Keratinocyte (primary cell): ENCODE measurements around the gene TACC3. TPM values are rescaled to one million over a fixed set of nuclear protein-coding genes. Genes with fewer than 3 reads are reported as not detected.

Source experiments
- DNase-seq: peaks from one replicate; pipeline ENCODE4 v3.0.0-alpha.2; 2011; ENCODE audit warnings: low read depth, missing footprints, low spot score
- FAIRE-seq: peaks from 2 replicates; lab custom pipeline; 2011; peaks lifted over from hg19 to GRCh38; lab: Jason Lieb, UNC
- H2AFZ ChIP-seq: 2 replicates; pipeline ENCODE4 v1.6.0; 2012; ENCODE audit warnings: low read length, control low read depth, inconsistent platforms; ENCODE audit not compliant: control insufficient read depth
- H3K27ac ChIP-seq: 2 replicates; pipeline ENCODE4 v1.5.1; 2011; ENCODE audit warnings: low read length; ENCODE audit not compliant: control insufficient read depth, insufficient read depth
- H3K27me3 ChIP-seq: 3 replicates; pipeline ENCODE4 v1.6.0; 2011; ENCODE audit warnings: low read length; ENCODE audit not compliant: control insufficient read depth, insufficient read depth; ENCODE audit errors: extremely low read depth
- H3K36me3 ChIP-seq, 2 experiments: 2 replicates in 1 of 2; 3 replicates in 1 of 2; pipeline ENCODE4 v1.5.1; 2011; ENCODE audit warnings: low read length in 2 of 2, mild to moderate bottlenecking in 1 of 2; ENCODE audit not compliant: control insufficient read depth in 2 of 2, insufficient read depth in 2 of 2; ENCODE audit errors: extremely low read depth in 1 of 2
- H3K4me1 ChIP-seq: 3 replicates; pipeline ENCODE4 v1.5.1; 2011; ENCODE audit warnings: low read length; ENCODE audit not compliant: control insufficient read depth, insufficient read depth; ENCODE audit errors: extremely low read depth
- H3K4me2 ChIP-seq: 3 replicates; pipeline ENCODE4 v1.6.0; 2011; ENCODE audit warnings: low read depth, low read length; ENCODE audit not compliant: control insufficient read depth, insufficient read depth; ENCODE audit errors: extremely low read depth
- H3K4me3 ChIP-seq, 3 experiments: fragments of 200-600 bp in 1 of 3; sonication (generic) in 1 of 3; 2 replicates in 2 of 3; 3 replicates in 1 of 3; pipeline ENCODE4 v1.5.1; 2011 to 2016; ENCODE audit warnings: low read length in 3 of 3, mild to moderate bottlenecking in 3 of 3, control low read depth in 2 of 3, inconsistent platforms in 1 of 3, low read depth in 1 of 3, mixed read lengths in 1 of 3, mixed run types in 1 of 3, moderate library complexity in 1 of 3; ENCODE audit not compliant: control insufficient read depth in 2 of 3, insufficient read depth in 2 of 3; ENCODE audit errors: extremely low read depth in 1 of 3
- H3K79me2 ChIP-seq: 2 replicates; pipeline ENCODE4 v1.6.0; 2012; ENCODE audit warnings: low read length; ENCODE audit not compliant: control insufficient read depth, insufficient read depth
- H3K9ac ChIP-seq: 3 replicates; pipeline ENCODE4 v1.6.0; 2011; ENCODE audit warnings: low read length; ENCODE audit not compliant: control insufficient read depth, insufficient read depth; ENCODE audit errors: extremely low read depth
- H3K9me1 ChIP-seq: 3 replicates; pipeline ENCODE4 v1.6.0; 2011; ENCODE audit warnings: low read length; ENCODE audit not compliant: control insufficient read depth, insufficient read depth; ENCODE audit errors: extremely low read depth
- H3K9me3 ChIP-seq: 2 replicates; pipeline ENCODE4 v1.5.1; 2012; ENCODE audit warnings: low read depth, low read length; ENCODE audit not compliant: control insufficient read depth
- H4K20me1 ChIP-seq: 3 replicates; pipeline ENCODE4 v1.6.0; 2011; ENCODE audit warnings: low read length; ENCODE audit not compliant: control insufficient read depth, insufficient read depth; ENCODE audit errors: extremely low read depth
- CTCF ChIP-seq, 3 experiments: IDR thresholded peaks in 1 of 3; conservative IDR thresholded peaks in 1 of 3; optimal IDR thresholded peaks in 1 of 3; 2 replicates in 2 of 3; 3 replicates in 1 of 3; pipeline versions ENCODE3 to v1.5.1; 2011; ENCODE audit warnings: low read length in 3 of 3, mild to moderate bottlenecking in 3 of 3, moderate library complexity in 2 of 3, control low read depth in 1 of 3, inconsistent platforms in 1 of 3; ENCODE audit not compliant: insufficient read depth in 2 of 3; ENCODE audit errors: extremely low read depth in 1 of 3
- EZH2 ChIP-seq: IDR thresholded peaks from one replicate; pipeline ENCODE4 v1.6.1; 2012; ENCODE audit warnings: inconsistent platforms, mild to moderate bottlenecking, low read length, moderate library complexity
- dilution Hi-C: fragments of 300-500 bp; cut with MboI; formaldehyde crosslinking; loops from one replicate; pipeline ENCODE4 v1.7.0; 2020; ENCODE audit warnings: low sequenced_read_pairs; ENCODE audit not compliant: extremely low pct_ligation_motif_present
- polyA plus RNA-seq, 5 experiments: library from polyadenylated mRNA; depleted of rRNA in 3 of 5; stranded (reverse) in 3 of 5; stranded (forward) in 1 of 5; unstranded in 1 of 5; fragments of >200 nt; gene quantifications; 1 replicate in 1 of 5; 2 replicates in 3 of 5; 3 replicates in 1 of 5; pipeline versions ENCODE4 v1.2.1 to v1.2.3, GENCODE V29; 2011 to 2012; ENCODE audit warnings: missing spikeins in 2 of 5, low read depth in 1 of 5, low replicate concordance in 1 of 5

TACC3 gene
- polyA plus RNA-seq, 1 donor (not counting 4 experiments of a cell fraction or from before 2014, with no cell fraction given), result 19.1 TPM

- Histone ChIP-seq H3K36me3 (no peaks in the 10 kb centered on the region), H3K4me2 (no peak overlapping the region), H3K9me3 (no peaks in the 10 kb centered on the region), H3K4me1 (no peaks in the 10 kb centered on the region), H3K79me2 (no peaks in the 10 kb centered on the region), H4K20me1 (no peaks in the 10 kb centered on the region), H3K9ac (no peak overlapping the region), H3K27me3 (no peaks in the 10 kb centered on the region), H2AFZ (no peak overlapping the region), H3K9me1 (no peaks in the 10 kb centered on the region), H3K27ac (no peak overlapping the region), H3K4me3 (no peak overlapping the region)
- dilution Hi-C loops, result no loop called here
- DNase-seq (no peak), FAIRE-seq (no peak)
- TF ChIP-seq EZH2 (no peak), CTCF (optimal IDR thresholded peaks at IDR 0.05 in 1 of 3, IDR thresholded peaks at IDR 0.05 in 1 of 3, conservative IDR thresholded peaks at IDR 0.05 in 1 of 3; ENCODE audit: extremely low read depth in 1 of 3, insufficient read depth in 2 of 3, low read length in 3 of 3) (no peak)
Measured at GRCh38 chr4:1674682-1675081, 46.6 kb upstream of the TACC3 start.

GRCh38 chr4:1675136-1675801, 46.1 kb upstream of the TACC3 start:
- Histone ChIP-seq H3K4me1 (no peaks in the 10 kb centered on the region), H3K9me1 (no peaks in the 10 kb centered on the region), H3K9me3 (no peaks in the 10 kb centered on the region), H3K4me3 (no peak overlapping the region), H3K27ac (no peak overlapping the region), H4K20me1 (no peaks in the 10 kb centered on the region), H3K4me2 (no peak overlapping the region), H2AFZ (no peak overlapping the region), H3K36me3 (no peaks in the 10 kb centered on the region), H3K79me2 (no peaks in the 10 kb centered on the region), H3K27me3 (no peaks in the 10 kb centered on the region), H3K9ac (no peak overlapping the region)
- DNase-seq (no peak), FAIRE-seq (no peak)
- no peak for TF ChIP-seq CTCF (optimal IDR thresholded peaks at IDR 0.05 in 1 of 3, IDR thresholded peaks at IDR 0.05 in 1 of 3, conservative IDR thresholded peaks at IDR 0.05 in 1 of 3; ENCODE audit: extremely low read depth in 1 of 3, insufficient read depth in 2 of 3, low read length in 3 of 3)
- no peak for TF ChIP-seq EZH2
- dilution Hi-C loops, result no loop called here
